Progenitor cell of endocrine pancreas (in vitro differentiated cells): ENCODE results near the gene NEMP2. TPM values are rescaled to one million over a fixed set of nuclear protein-coding genes. Genes with fewer than 3 reads are reported as not detected.
"Not testable (repeated sequence)": the region's sequence is repeated elsewhere in the genome, so short reads cannot be mapped to it uniquely, and the experiment has no call there.

Experiments used
- DNase-seq: peaks from one replicate; pipeline ENCODE4 v3.0.0; 2021; ENCODE audit warnings: low spot score; ENCODE audit not compliant: unreplicated experiment
- H3K27ac Mint-ChIP-seq: 2 replicates; pipeline ENCODE4 v1.8.0; 2021; ENCODE audit warnings: mild to moderate bottlenecking, moderate library complexity, mixed read lengths
- H3K27me3 Mint-ChIP-seq: 2 replicates; pipeline ENCODE4 v1.8.0; 2021; ENCODE audit warnings: mixed read lengths
- H3K36me3 Mint-ChIP-seq: 2 replicates; pipeline ENCODE4 v1.8.0; 2022; ENCODE audit warnings: mixed read lengths; ENCODE audit not compliant: insufficient read depth
- H3K4me1 Mint-ChIP-seq: 2 replicates; pipeline ENCODE4 v1.8.0; 2021; ENCODE audit warnings: low read depth, mixed read lengths
- H3K4me3 Mint-ChIP-seq: 2 replicates; pipeline ENCODE4 v1.8.0; 2021; ENCODE audit warnings: low read depth, mild to moderate bottlenecking, moderate library complexity, mixed read lengths
- H3K9me3 Mint-ChIP-seq: 2 replicates; pipeline ENCODE4 v1.8.0; 2021; ENCODE audit warnings: low read depth, mixed read lengths
- CTCF ChIP-seq: fragments of 200-600 bp; sonication (generic); IDR thresholded peaks from one replicate; pipeline ENCODE4 v1.5.0; 2021; ENCODE audit warnings: antibody characterized with exemption, mild to moderate bottlenecking; ENCODE audit not compliant: unreplicated experiment
- total RNA-seq: library from RNA; stranded (reverse); gene quantifications from 2 replicates; pipeline ENCODE4 v1.2.1, GENCODE V29; 2021

NEMP2 gene
- total RNA-seq, 1 donor from 2014 or later: 10.2 TPM

DNA sequence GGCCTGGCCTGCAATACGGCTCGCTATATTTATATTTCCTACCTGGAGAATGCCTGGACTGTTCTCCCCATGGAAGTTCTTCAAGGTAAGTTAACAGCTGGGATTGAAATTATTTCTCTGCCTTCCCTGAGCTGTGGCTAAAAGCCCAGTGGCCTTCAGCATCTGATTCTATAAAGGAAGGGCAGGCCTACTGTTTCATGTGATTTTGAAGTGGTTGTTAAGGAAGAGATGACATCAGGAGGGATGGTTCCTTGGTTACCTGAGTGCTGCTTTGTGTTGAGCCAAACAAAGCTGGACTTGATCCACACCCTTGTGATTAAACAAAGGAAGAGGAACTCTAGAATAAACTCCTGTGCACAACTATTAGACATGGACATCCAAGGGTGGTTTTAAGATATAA is 64.8 kb downstream of the NEMP2 start:
- no peak for TF ChIP-seq CTCF
- peaks cover 29% of the 10 kb centered on the region for H3K36me3 Mint-ChIP-seq
- peaks cover 19% of the 10 kb centered on the region for H3K4me1 Mint-ChIP-seq
- peak overlapping the region; percentile 45 for H3K27ac Mint-ChIP-seq
- H3K4me3 Mint-ChIP-seq: no peak overlapping the region
- DNase-seq: no peak
- peaks cover 20% of the 10 kb centered on the region for H3K9me3 Mint-ChIP-seq
- no peaks in the 10 kb centered on the region for H3K27me3 Mint-ChIP-seq

GRCh38 chr2:190468814-190469569 is 65.5 kb downstream of the NEMP2 start:
- Mint-ChIP-seq H3K9me3 (peaks cover 20% of the 10 kb centered on the region), H3K36me3 (peaks cover 29% of the 10 kb centered on the region), H3K4me1 (peaks cover 19% of the 10 kb centered on the region), H3K27me3 (no peaks in the 10 kb centered on the region), H3K4me3 (no peak overlapping the region), H3K27ac (peak overlapping the region; percentile 17)
- no peak for DNase-seq
- TF ChIP-seq CTCF: no peak

- peaks cover 14% of the 10 kb centered on the region for H3K9me3 Mint-ChIP-seq
- peaks cover 19% of the 10 kb centered on the region for H3K4me1 Mint-ChIP-seq
- H3K4me3 Mint-ChIP-seq, DNase-seq, H3K27ac Mint-ChIP-seq, H3K27me3 Mint-ChIP-seq: not testable (repeated sequence)
- H3K36me3 Mint-ChIP-seq: peaks cover 23% of the 10 kb centered on the region
These were observed 66.2 kb downstream of the NEMP2 start for GRCh38 chr2:190468354-190468753.

DNA sequence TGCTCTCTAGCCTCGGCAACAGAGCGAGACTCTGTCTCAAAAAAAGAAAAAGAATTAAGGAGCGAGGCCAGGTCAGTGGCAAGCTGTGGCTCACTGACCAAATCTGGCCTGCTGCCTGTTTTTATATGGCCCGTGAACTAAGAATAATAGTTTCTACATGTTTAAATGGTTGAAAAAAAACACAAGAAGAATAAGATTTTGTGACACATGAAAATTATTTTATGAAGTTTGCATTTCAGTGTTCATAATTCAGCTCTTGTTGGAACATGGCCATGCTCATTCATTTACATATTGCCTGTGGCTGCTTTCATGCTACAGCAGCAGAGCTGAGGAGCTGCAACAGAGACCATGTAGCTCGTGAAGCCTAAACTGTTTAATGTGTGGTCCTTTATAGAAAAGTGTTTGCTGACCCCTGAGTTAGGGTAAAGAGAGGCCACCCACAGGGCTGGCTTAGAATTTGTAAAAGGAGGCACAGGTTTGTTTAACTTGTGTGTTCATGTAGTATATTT is 66.9 kb downstream of the NEMP2 start:
- peak overlapping the region; percentile 33 for H3K27ac Mint-ChIP-seq

GRCh38 chr2:190466819-190467446 is 67.6 kb downstream of the NEMP2 start:
- no peaks in the 10 kb centered on the region for H3K27me3 Mint-ChIP-seq
- peaks cover 11% of the 10 kb centered on the region for H3K36me3 Mint-ChIP-seq
- peaks cover 19% of the 10 kb centered on the region for H3K4me1 Mint-ChIP-seq
- TF ChIP-seq CTCF: no peak
- H3K27ac Mint-ChIP-seq: peak overlapping the region; percentile 11
- peaks cover 3% of the 10 kb centered on the region for H3K9me3 Mint-ChIP-seq
- DNase-seq: no peak
- H3K4me3 Mint-ChIP-seq: no peak overlapping the region

More for the DNA sequence above, 66.9 kb downstream of the NEMP2 start:
- Mint-ChIP-seq H3K4me3 (no peak overlapping the region), H3K4me1 (peaks cover 19% of the 10 kb centered on the region), H3K36me3 (peaks cover 18% of the 10 kb centered on the region), H3K27me3 (no peaks in the 10 kb centered on the region), H3K9me3 (peaks cover 9% of the 10 kb centered on the region)
- no peak for DNase-seq
- TF ChIP-seq CTCF: no peak
